Kidney (tissue), 14 donors: ENCODE data around the gene SFMBT2. TPM values are rescaled to one million over a fixed set of nuclear protein-coding genes. Genes with fewer than 3 reads are reported as not detected.

ENCODE experiments used
- DNase-seq, 5 donors: peaks; one replicate each; pipeline ENCODE4 v3.0.0-alpha.2; 2013 to 2020
- FAIRE-seq: peaks from 2 replicates; lab custom pipeline; 2012; peaks lifted over from hg19 to GRCh38; lab: Jason Lieb, UNC
- H3K27ac ChIP-seq, 2 donors: one replicate each; pipeline ENCODE4 v1.7.0; 2013; ENCODE audit warnings: low read depth in 2 of 2, low read length in 2 of 2, inconsistent platforms in 1 of 2
- H3K27me3 ChIP-seq: one replicate; pipeline ENCODE4 v1.7.1; 2013; ENCODE audit warnings: low read length, inconsistent platforms; ENCODE audit not compliant: control insufficient read depth, insufficient read depth
- H3K36me3 ChIP-seq, 3 donors: one replicate each; pipeline versions ENCODE4 v1.7.0 to v1.7.1; 2013; ENCODE audit warnings: low read length in 3 of 3, control low read depth in 1 of 3, inconsistent platforms in 1 of 3; ENCODE audit not compliant: insufficient read depth in 3 of 3, control insufficient read depth in 2 of 3
- H3K4me1 ChIP-seq, 3 donors: one replicate each; pipeline versions ENCODE4 v1.7.0 to v1.7.1; 2013; ENCODE audit warnings: low read length in 3 of 3, inconsistent platforms in 1 of 3, low read depth in 1 of 3; ENCODE audit not compliant: control insufficient read depth in 2 of 3, insufficient read depth in 2 of 3
- H3K4me3 ChIP-seq, 3 donors: one replicate each; pipeline versions ENCODE4 v1.7.0 to v1.8.1; 2013; ENCODE audit warnings: low read length in 3 of 3, control low read depth in 1 of 3, inconsistent platforms in 1 of 3
- H3K9ac ChIP-seq, 3 donors: one replicate each; pipeline versions ENCODE4 v1.7.0 to v1.7.1; 2013; ENCODE audit warnings: low read length in 3 of 3, control low read depth in 1 of 3, inconsistent platforms in 1 of 3
- H3K9me3 ChIP-seq, 3 donors: one replicate each; pipeline versions ENCODE4 v1.7.0 to v1.7.1; 2013; ENCODE audit warnings: low read length in 3 of 3, control low read depth in 1 of 3, inconsistent platforms in 1 of 3; ENCODE audit not compliant: control insufficient read depth in 2 of 3, insufficient read depth in 1 of 3
- intact Hi-C: fragments of 100-400 bp; cut with DNase I; formaldehyde crosslinking; loops from one replicate; pipeline ENCODE4 v1.11.1; 2022
- polyA plus RNA-seq: library from polyadenylated mRNA; stranded (reverse); fragments of 350-450 nt; fragmentation: Illumina TruSeq; extraction: RNeasy Lipid Tissue Mini Kit (QIAGEN cat#74804); gene quantifications from one replicate; pipeline ENCODE4 v1.2.3, GENCODE V29; 2014; ENCODE audit warnings: low read depth, low replicate concordance; ENCODE audit not compliant: insufficient read depth
- total RNA-seq: library from RNA; stranded (reverse); fragmentation: NEBNext Ultra II Directional; extraction: Animal tissue kit (Norgen Biotek cat#: 25700); gene quantifications from one replicate; pipeline ENCODE4 v1.2.1, GENCODE V29; 2021
- TF ChIP-seq, protein P1 (sequence below): IDR thresholded peaks from 3 replicates; pipeline ENCODE4 v1.5.1; 2012; ENCODE audit warnings: mild to moderate bottlenecking, moderate library complexity, borderline replicate concordance; ENCODE audit not compliant: insufficient read depth; ENCODE audit errors: extremely low read depth
- donor health status: control.
- donor health status: control.
- donor health status: control.
- donor health status: control.
- donor health status: control.
- donor health status: DM: yes; HTN: yes; CAD: no.
- donor health status: Normal renal cell carcinoma (clear cell type).

The SFMBT2 gene
- total and polyA plus RNA-seq, 2 donors from 2014 or later: 1.2 to 15.3 TPM

DNA sequence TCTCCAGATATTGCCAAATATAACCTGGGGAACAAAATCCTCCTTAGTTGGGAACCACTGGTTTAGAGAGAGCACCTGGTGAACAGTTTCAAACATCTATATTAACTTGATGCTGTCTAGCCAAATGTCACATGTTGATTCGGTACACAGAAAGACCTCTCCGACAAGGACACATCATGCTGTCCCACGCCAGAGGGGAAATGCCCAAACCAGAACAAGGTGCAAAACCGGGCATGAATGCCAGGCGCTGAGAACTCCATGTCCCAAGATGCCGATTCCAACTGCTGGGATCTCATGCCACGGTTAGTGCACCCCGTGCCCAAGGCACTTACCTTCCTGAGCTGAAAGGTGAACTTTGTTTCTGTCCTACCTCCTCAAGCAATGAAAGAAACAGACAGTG lies 100.8 kb downstream of the SFMBT2 start:
- Histone ChIP-seq H3K4me3 (no peak overlapping the region), H3K9ac (no peak overlapping the region), H3K4me1 (peaks cover 0 to 6% (median 0%) of the 10 kb centered on the region in 3 donors), H3K36me3 (no peaks in the 10 kb centered on the region), H3K9me3 (no peaks in the 10 kb centered on the region), H3K27ac (no peak overlapping the region), H3K27me3 (no peaks in the 10 kb centered on the region)
- FAIRE-seq (no peak), DNase-seq (no peak)
- intact Hi-C loops: no loop called here
- TF ChIP-seq, protein P1, sequence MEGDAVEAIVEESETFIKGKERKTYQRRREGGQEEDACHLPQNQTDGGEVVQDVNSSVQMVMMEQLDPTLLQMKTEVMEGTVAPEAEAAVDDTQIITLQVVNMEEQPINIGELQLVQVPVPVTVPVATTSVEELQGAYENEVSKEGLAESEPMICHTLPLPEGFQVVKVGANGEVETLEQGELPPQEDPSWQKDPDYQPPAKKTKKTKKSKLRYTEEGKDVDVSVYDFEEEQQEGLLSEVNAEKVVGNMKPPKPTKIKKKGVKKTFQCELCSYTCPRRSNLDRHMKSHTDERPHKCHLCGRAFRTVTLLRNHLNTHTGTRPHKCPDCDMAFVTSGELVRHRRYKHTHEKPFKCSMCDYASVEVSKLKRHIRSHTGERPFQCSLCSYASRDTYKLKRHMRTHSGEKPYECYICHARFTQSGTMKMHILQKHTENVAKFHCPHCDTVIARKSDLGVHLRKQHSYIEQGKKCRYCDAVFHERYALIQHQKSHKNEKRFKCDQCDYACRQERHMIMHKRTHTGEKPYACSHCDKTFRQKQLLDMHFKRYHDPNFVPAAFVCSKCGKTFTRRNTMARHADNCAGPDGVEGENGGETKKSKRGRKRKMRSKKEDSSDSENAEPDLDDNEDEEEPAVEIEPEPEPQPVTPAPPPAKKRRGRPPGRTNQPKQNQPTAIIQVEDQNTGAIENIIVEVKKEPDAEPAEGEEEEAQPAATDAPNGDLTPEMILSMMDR: no peak

DNA sequence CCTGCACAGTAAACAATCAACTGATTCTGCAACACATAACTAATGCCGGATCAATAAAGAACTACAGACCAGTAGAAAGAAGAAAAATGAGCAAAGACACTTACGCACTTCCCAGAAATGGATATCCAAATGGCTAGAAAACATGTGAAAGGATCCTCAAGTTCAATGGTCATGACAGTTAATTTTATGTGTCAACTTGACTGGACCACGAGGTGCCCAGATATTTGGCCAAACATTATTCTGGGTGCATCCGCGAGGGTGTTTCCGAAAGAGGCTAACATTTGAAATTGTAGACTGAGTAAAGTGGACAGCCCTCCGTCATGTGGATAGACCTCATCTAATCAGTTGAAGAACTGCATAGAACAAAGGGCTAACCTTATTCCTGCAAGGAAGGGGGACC lies 102.0 kb downstream of the SFMBT2 start:
- Histone ChIP-seq H3K9me3 (no peaks in the 10 kb centered on the region), H3K9ac (no peak overlapping the region), H3K27me3 (no peaks in the 10 kb centered on the region), H3K27ac (no peak overlapping the region), H3K36me3 (no peaks in the 10 kb centered on the region), H3K4me3 (no peak overlapping the region), H3K4me1 (peaks cover 0 to 8% (median 0%) of the 10 kb centered on the region in 3 donors)
- DNase-seq (no peak), FAIRE-seq (no peak)
- TF ChIP-seq, protein P1: no peak
- intact Hi-C loops: no loop called here

DNA sequence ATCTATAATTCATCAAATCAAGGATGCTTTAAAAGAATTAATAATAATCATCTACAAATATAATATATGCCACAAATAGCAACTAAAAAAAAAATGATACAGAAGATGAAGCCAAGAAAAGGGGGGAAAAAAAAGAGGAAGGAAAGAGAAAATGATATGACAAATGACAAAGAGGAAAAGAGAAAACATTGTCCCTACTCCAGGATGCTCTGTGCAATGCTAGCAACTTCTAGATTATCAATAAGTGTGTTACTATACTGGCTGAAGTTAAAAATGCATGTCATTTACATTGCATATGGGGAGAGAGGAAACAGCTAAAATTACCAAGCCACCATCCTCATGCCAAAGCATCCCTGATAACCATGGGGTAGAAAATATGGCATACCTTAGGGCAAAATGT lies 104.2 kb downstream of the SFMBT2 start:
- Histone ChIP-seq H3K9me3 (no peaks in the 10 kb centered on the region), H3K27me3 (no peaks in the 10 kb centered on the region), H3K36me3 (no peaks in the 10 kb centered on the region), H3K4me1 (peaks cover 0 to 10% (median 6%) of the 10 kb centered on the region in 3 donors), H3K4me3 (no peak overlapping the region), H3K9ac (no peak overlapping the region), H3K27ac (no peak overlapping the region)
- FAIRE-seq (no peak), DNase-seq (no peak)
- TF ChIP-seq, protein P1: no peak
- intact Hi-C loops: no loop called here

DNA sequence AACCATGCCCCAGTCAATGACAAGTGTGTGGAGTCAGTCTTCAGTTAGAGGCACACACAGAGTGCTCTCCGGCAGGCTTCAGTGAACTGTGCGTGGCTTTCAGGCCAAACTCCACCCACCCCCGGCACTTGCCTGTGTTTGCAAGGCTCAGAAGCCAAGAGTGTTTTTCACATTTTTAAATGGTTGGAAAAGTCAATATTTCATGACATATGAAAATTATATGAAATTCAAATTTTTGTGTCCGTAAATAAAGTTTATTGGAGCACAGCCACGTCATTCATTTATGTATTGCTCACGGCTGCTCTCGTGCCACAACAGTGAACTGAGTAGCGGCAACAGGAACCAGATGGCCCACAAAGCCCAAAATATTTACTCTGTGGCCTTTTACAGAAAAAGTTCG lies 104.7 kb downstream of the SFMBT2 start:
- Histone ChIP-seq H3K9me3 (no peaks in the 10 kb centered on the region), H3K36me3 (no peaks in the 10 kb centered on the region), H3K27ac (peak overlapping the region in 1 of 2 donors; percentile 45), H3K4me3 (no peak overlapping the region), H3K4me1 (peaks cover 0 to 12% (median 6%) of the 10 kb centered on the region in 3 donors), H3K9ac (no peak overlapping the region), H3K27me3 (no peaks in the 10 kb centered on the region)
- TF ChIP-seq, protein P1: no peak
- FAIRE-seq (no peak), DNase-seq (peak in 1 of 5 donors; percentile 21)
- intact Hi-C loops: no loop called here
